GM12878 (cell line): ENCODE data around the gene RNU6-1. TPM values are rescaled to one million over a fixed set of nuclear protein-coding genes. Genes with fewer than 3 reads are reported as not detected.

Experiments used
- BACH1 ChIP-seq: fragments of 450-650 bp; IDR thresholded peaks from 2 replicates; pipeline ENCODE4 v1.6.1; 2017; ENCODE audit warnings: mild to moderate bottlenecking, borderline replicate concordance
- ETV6 ChIP-seq, 2 experiments: fragments of 450-650 bp in 1 of 2; IDR thresholded peaks in 1 of 2; conservative IDR thresholded peaks in 1 of 2; 2 replicates each; pipeline ENCODE4 v1.6.1; 2014; ENCODE audit warnings: antibody characterized with exemption in 1 of 2, borderline replicate concordance in 1 of 2, low read depth in 1 of 2, mild to moderate bottlenecking in 1 of 2, moderate library complexity in 1 of 2
- EZH2 ChIP-seq: IDR thresholded peaks from 2 replicates; pipeline ENCODE4 v1.6.1; 2012; ENCODE audit warnings: low read depth, mild to moderate bottlenecking, control low read depth, inconsistent platforms, low read length, borderline replicate concordance; ENCODE audit not compliant: control insufficient read depth
- HDAC2 ChIP-seq: fragments of 200-600 bp; sonication (generic); IDR thresholded peaks from 2 replicates; pipeline ENCODE4 v1.6.1; 2017
- LARP7 ChIP-seq: fragments of 450-650 bp; IDR thresholded peaks from 2 replicates; pipeline ENCODE4 v1.6.1; 2017; ENCODE audit warnings: mild to moderate bottlenecking
- MTA3 ChIP-seq: IDR thresholded peaks from 2 replicates; pipeline ENCODE4 v1.6.1; 2012; ENCODE audit warnings: low read length, inconsistent platforms, borderline replicate concordance
- NFYB ChIP-seq: IDR thresholded peaks from 2 replicates; pipeline ENCODE4 v1.6.1; 2011; ENCODE audit warnings: low read depth, mild to moderate bottlenecking, low read length, improper control_type of control experiment, moderate library complexity; ENCODE audit not compliant: insufficient read depth
- SREBF2 ChIP-seq: IDR thresholded peaks from 2 replicates; pipeline ENCODE4 v1.6.1; 2012; ENCODE audit warnings: mild to moderate bottlenecking, low read length
- WRNIP1 ChIP-seq: IDR thresholded peaks from 2 replicates; pipeline ENCODE4 v1.6.1; 2011; ENCODE audit warnings: low read depth, low read length, improper control_type of control experiment, borderline replicate concordance
- ZBED1 ChIP-seq: IDR thresholded peaks from 2 replicates; pipeline ENCODE4 v1.6.1; 2016; ENCODE audit warnings: borderline replicate concordance
- polyA plus RNA-seq, 11 experiments: library from polyadenylated mRNA; depleted of rRNA in 4 of 11; unstranded in 6 of 11; stranded (reverse) in 5 of 11; fragments of >200 nt; fragmentation: Nextera tagmentation in 4 of 11; fragmentation: Illumina TruSeq in 1 of 11; extraction: Ambion mirVana in 4 of 11; extraction: Trizol in 1 of 11; gene quantifications; 1 replicate in 1 of 11; 2 replicates in 10 of 11; pipeline versions ENCODE4 v1.2.1 to v1.2.3, GENCODE V29; 2011 to 2016; ENCODE audit warnings: inconsistent platforms in 2 of 11, missing spikeins in 2 of 11, low read depth in 1 of 11
- total RNA-seq, 4 experiments: library from RNA; depleted of rRNA in 3 of 4; stranded (reverse); fragments of >200 nt in 3 of 4; fragmentation: Illumina TruSeq in 1 of 4; extraction: Trizol in 1 of 4; gene quantifications; 2 replicates each; pipeline versions ENCODE4 v1.2.1 to v1.2.3, GENCODE V29; 2013 to 2021
- TF ChIP-seq, protein P1 (sequence below): IDR thresholded peaks from 2 replicates; pipeline ENCODE4 v1.6.1; 2012; ENCODE audit warnings: low read length, inconsistent platforms
- TF ChIP-seq, protein P2 (sequence below): fragments of 150-350 bp; IDR thresholded peaks from 2 replicates; pipeline ENCODE4 v1.6.1; 2014; ENCODE audit warnings: mild to moderate bottlenecking, low read depth, low read length
- TF ChIP-seq, protein P3 (sequence below): fragments of 450-650 bp; IDR thresholded peaks from 2 replicates; pipeline ENCODE4 v1.6.1; 2017; ENCODE audit warnings: mild to moderate bottlenecking, low read depth, inconsistent platforms; ENCODE audit not compliant: poor library complexity, severe bottlenecking

The RNU6-1 gene
- total and polyA plus RNA-seq, 10 of the 15 experiments (the other 5 are each of a cell fraction or from before 2014, with no cell fraction given) = not detected

DNA sequence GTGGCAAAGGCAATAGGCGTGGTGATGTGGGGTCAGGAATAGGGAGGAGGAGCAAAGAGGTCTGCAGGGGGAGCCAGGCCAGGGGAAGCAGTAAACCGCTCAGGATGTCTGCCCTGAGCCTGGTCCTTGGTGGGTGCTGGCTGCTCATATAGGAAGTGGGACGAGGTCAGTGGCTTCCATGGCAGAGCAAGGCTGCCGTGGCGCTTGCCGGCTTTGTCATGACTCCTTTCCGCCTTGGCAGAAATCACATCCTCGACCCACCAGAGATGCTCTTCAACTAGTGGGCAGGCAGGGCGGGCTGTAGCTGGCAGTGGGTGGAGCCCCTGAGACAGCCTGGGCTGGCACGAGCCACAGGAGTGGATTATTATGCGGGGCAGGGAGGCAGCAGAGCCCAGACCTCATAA, 27.6 kb downstream of the RNU6-1 start (continued):
- TF ChIP-seq HDAC2 (no peak), SREBF2 (no peak), BACH1 (no peak), MTA3 (no peak), ZBED1 (no peak), LARP7 (no peak), EZH2 (no peak), NFYB (no peak), WRNIP1 (no peak), ETV6 (conservative IDR thresholded peaks at IDR 0.05 in 1 of 2, IDR thresholded peaks at IDR 0.05 in 1 of 2; ENCODE audit: borderline replicate concordance in 1 of 2, low read depth in 1 of 2) (no peak)
- TF ChIP-seq, protein P1, sequence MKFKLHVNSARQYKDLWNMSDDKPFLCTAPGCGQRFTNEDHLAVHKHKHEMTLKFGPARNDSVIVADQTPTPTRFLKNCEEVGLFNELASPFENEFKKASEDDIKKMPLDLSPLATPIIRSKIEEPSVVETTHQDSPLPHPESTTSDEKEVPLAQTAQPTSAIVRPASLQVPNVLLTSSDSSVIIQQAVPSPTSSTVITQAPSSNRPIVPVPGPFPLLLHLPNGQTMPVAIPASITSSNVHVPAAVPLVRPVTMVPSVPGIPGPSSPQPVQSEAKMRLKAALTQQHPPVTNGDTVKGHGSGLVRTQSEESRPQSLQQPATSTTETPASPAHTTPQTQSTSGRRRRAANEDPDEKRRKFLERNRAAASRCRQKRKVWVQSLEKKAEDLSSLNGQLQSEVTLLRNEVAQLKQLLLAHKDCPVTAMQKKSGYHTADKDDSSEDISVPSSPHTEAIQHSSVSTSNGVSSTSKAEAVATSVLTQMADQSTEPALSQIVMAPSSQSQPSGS = no peak
- TF ChIP-seq, protein P2, sequence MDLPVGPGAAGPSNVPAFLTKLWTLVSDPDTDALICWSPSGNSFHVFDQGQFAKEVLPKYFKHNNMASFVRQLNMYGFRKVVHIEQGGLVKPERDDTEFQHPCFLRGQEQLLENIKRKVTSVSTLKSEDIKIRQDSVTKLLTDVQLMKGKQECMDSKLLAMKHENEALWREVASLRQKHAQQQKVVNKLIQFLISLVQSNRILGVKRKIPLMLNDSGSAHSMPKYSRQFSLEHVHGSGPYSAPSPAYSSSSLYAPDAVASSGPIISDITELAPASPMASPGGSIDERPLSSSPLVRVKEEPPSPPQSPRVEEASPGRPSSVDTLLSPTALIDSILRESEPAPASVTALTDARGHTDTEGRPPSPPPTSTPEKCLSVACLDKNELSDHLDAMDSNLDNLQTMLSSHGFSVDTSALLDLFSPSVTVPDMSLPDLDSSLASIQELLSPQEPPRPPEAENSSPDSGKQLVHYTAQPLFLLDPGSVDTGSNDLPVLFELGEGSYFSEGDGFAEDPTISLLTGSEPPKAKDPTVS = no peak
- TF ChIP-seq, protein P3, sequence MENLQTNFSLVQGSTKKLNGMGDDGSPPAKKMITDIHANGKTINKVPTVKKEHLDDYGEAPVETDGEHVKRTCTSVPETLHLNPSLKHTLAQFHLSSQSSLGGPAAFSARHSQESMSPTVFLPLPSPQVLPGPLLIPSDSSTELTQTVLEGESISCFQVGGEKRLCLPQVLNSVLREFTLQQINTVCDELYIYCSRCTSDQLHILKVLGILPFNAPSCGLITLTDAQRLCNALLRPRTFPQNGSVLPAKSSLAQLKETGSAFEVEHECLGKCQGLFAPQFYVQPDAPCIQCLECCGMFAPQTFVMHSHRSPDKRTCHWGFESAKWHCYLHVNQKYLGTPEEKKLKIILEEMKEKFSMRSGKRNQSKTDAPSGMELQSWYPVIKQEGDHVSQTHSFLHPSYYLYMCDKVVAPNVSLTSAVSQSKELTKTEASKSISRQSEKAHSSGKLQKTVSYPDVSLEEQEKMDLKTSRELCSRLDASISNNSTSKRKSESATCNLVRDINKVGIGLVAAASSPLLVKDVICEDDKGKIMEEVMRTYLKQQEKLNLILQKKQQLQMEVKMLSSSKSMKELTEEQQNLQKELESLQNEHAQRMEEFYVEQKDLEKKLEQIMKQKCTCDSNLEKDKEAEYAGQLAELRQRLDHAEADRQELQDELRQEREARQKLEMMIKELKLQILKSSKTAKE = no peak
